ENCODE measurements around the gene EIF6. TPM values are rescaled to one million over a fixed set of nuclear protein-coding genes. Genes with fewer than 3 reads are reported as not detected.

The EIF6 gene
- total RNA-seq, 5 donors from 2014 or later (not counting 1 experiment from before 2014, with no cell fraction given) = 43.8 to 70.7 (median 69.6) TPM

DNA sequence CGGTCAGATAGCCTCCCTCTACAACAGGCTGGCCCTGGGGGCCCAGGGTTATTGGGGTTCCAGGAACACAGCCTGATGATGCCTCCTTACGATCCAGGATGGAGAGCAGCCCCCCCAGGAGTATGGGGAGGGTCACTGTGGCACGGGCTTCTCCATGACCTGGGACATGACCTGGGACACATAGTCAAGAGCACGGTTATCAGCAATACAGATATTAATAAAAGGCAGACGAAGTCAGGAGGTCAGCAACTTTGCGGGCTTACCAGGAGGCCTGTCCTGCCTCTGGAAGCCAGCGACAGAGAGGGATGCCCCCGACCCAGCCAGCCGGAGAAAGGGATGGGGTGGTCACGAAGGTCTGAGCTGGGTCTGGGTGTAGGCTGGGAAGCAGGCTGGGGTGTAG, 7.4 kb downstream of the EIF6 start:
- CTCF ChIA-PET = interaction anchor here in 1 of 2 donors (3.4 kb wide), 1 partner anchor 132 kb away, joined by 19 read pairs; no protein-coding TSS in a partner anchor
- Mint-ChIP-seq H3K36me3 (peaks cover 24% of the 10 kb centered on the region), H3K4me3 (peak overlapping the region; percentile 90 to 95 (median 93)), H3K9me3 (no peaks in the 10 kb centered on the region), H3K4me1 (peaks cover 19 to 31% (median 29%) of the 10 kb centered on the region in 3 donors), H3K27ac (peak overlapping the region; percentile 98 to 99), H3K27me3 (no peaks in the 10 kb centered on the region)
- H3K27ac ChIP-seq (ENCODE audit: low read length) = peak overlapping the region; percentile 94
- POLR2A ChIA-PET = no interaction called here
- H3K9me3 ChIP-seq = no peaks in the 10 kb centered on the region
- WGBS (ENCODE audit: insufficient coverage) = 0% methylated on average over 8 of the region's 10 CpGs
- peaks cover 0 to 31% of the 10 kb centered on the region in 2 experiments for H3K4me1 ChIP-seq (ENCODE audit: control insufficient read depth in 1 of 2, extremely low read depth in 1 of 2, insufficient read depth in 2 of 2, low read length in 2 of 2)
- peaks cover 10 to 46% of the 10 kb centered on the region in 2 donors for H3K36me3 ChIP-seq (ENCODE audit: control insufficient read depth in 2 of 2, extremely low read depth in 1 of 2, insufficient read depth in 1 of 2, low read length in 1 of 2)
- H3K27me3 ChIP-seq (replicated peaks in 1 of 2; ENCODE audit: control insufficient read depth in 2 of 2, extremely low read depth in 1 of 2, insufficient read depth in 2 of 2, low read length in 1 of 2) = no peaks in the 10 kb centered on the region
- DNase-seq = no peak
- peak overlapping the region; percentile 65 to 73 for H3K4me3 ChIP-seq (ENCODE audit: control insufficient read depth in 1 of 2, extremely low read depth in 1 of 2, low read length in 1 of 2)
- ATAC-seq (replicated peaks in 1 of 4) = no peak

DNA sequence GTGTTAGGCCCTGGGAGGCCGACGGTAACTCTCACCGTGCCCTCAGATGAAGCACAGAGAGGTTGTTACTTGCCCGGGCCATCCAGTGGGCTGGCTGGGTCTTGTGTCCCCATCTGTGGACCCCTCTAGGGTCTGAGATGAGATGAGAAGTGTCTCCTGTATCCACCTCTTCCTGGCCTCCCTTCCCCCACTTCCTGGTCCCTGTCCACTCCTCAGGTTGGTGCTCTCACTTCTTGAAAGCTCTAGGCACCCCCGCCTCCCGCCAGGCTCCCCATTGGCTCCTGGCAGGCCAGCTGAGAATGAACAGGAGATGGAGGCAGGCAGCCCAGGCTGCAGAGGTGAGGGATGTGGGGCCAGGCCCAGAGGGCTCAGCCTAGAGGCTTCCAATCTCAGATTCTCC, 8.2 kb downstream of the EIF6 start:
- CTCF ChIA-PET = interaction anchor here in 1 of 2 donors (3.4 kb wide), 1 partner anchor 131 kb away, joined by 19 read pairs; no protein-coding TSS in a partner anchor
- Histone ChIP-seq H3K4me3 (ENCODE audit: control insufficient read depth in 1 of 2, extremely low read depth in 1 of 2, low read length in 1 of 2) (peak overlapping the region; percentile 65 to 73), H3K4me1 (ENCODE audit: control insufficient read depth in 1 of 2, extremely low read depth in 1 of 2, insufficient read depth in 2 of 2, low read length in 2 of 2) (peaks cover 0 to 31% of the 10 kb centered on the region in 2 experiments), H3K27ac (ENCODE audit: low read length) (peak overlapping the region; percentile 94), H3K9me3 (no peaks in the 10 kb centered on the region), H3K36me3 (ENCODE audit: control insufficient read depth in 2 of 2, extremely low read depth in 1 of 2, insufficient read depth in 1 of 2, low read length in 1 of 2) (peaks cover 10 to 44% of the 10 kb centered on the region in 2 donors), H3K27me3 (replicated peaks in 1 of 2; ENCODE audit: control insufficient read depth in 2 of 2, extremely low read depth in 1 of 2, insufficient read depth in 2 of 2, low read length in 1 of 2) (no peaks in the 10 kb centered on the region)
- DNase-seq = no peak
- no peak for ATAC-seq (replicated peaks in 1 of 4)
- WGBS (ENCODE audit: insufficient coverage) = 100% methylated on average over 3 of the region's 6 CpGs
- peaks cover 17 to 29% (median 27%) of the 10 kb centered on the region in 3 donors for H3K4me1 Mint-ChIP-seq
- H3K9me3 Mint-ChIP-seq = no peaks in the 10 kb centered on the region
- peak overlapping the region; percentile 98 to 99 for H3K27ac Mint-ChIP-seq
- H3K36me3 Mint-ChIP-seq = peaks cover 23% of the 10 kb centered on the region
- POLR2A ChIA-PET = interaction anchor here in 1 of 2 donors (0.6 kb wide), 1 partner anchor 25 kb away, joined by 8 read pairs; no protein-coding TSS in a partner anchor
- peak overlapping the region; percentile 90 to 95 (median 93) for H3K4me3 Mint-ChIP-seq
- no peaks in the 10 kb centered on the region for H3K27me3 Mint-ChIP-seq

DNA sequence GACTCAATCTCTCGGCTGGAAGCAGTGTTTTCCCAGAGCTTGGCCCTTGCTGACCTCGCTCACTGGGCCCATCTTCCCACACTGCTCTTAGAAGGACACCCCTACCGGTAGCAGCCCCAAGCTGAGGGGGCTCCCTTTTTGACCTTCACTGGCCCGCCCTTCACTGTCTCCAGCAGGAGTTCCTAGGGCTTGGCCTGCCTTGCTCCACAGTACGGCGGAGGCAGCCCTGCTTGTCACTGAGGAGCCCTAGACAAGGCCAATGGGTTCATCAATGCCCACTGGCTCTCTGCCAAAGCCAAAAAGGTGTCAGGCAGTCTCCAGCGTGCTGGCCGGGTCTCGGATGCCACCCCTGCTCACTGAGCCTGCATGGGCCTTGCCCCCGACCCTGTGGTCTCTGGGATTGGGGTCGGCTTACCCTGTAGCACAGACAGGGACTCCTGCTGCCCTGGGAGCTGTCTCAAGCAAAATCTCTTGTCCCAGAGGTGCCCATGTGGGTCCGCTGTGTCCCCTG, 8.8 kb downstream of the EIF6 start:
- Mint-ChIP-seq H3K4me1 (peaks cover 17 to 29% (median 27%) of the 10 kb centered on the region in 3 donors), H3K36me3 (peaks cover 28% of the 10 kb centered on the region), H3K9me3 (no peaks in the 10 kb centered on the region), H3K4me3 (peak overlapping the region; percentile 90 to 95 (median 93)), H3K27me3 (no peaks in the 10 kb centered on the region), H3K27ac (peak overlapping the region in 1 of 2 donors; percentile 22)
- WGBS (ENCODE audit: insufficient coverage) = 96% methylated on average over 11 of the region's 12 CpGs
- H3K9me3 ChIP-seq = no peaks in the 10 kb centered on the region
- ChIA-PET CTCF (interaction anchor here in 1 of 2 donors (3.4 kb wide), 1 partner anchor 131 kb away, joined by 19 read pairs; no protein-coding TSS in a partner anchor), POLR2A (interaction anchor here in 1 of 2 donors (0.6 kb wide), 1 partner anchor 25 kb away, joined by 8 read pairs; no protein-coding TSS in a partner anchor)
- peak overlapping the region; percentile 94 for H3K27ac ChIP-seq (ENCODE audit: low read length)
- ATAC-seq (replicated peaks in 1 of 4) = no peak
- no peak for DNase-seq
- H3K36me3 ChIP-seq (ENCODE audit: control insufficient read depth in 2 of 2, extremely low read depth in 1 of 2, insufficient read depth in 1 of 2, low read length in 1 of 2) = peaks cover 12 to 46% of the 10 kb centered on the region in 2 donors
- H3K4me3 ChIP-seq (ENCODE audit: control insufficient read depth in 1 of 2, extremely low read depth in 1 of 2, low read length in 1 of 2) = no peak overlapping the region
- peaks cover 0 to 31% of the 10 kb centered on the region in 2 experiments for H3K4me1 ChIP-seq (ENCODE audit: control insufficient read depth in 1 of 2, extremely low read depth in 1 of 2, insufficient read depth in 2 of 2, low read length in 2 of 2)
- no peaks in the 10 kb centered on the region for H3K27me3 ChIP-seq (replicated peaks in 1 of 2; ENCODE audit: control insufficient read depth in 2 of 2, extremely low read depth in 1 of 2, insufficient read depth in 2 of 2, low read length in 1 of 2)

DNA sequence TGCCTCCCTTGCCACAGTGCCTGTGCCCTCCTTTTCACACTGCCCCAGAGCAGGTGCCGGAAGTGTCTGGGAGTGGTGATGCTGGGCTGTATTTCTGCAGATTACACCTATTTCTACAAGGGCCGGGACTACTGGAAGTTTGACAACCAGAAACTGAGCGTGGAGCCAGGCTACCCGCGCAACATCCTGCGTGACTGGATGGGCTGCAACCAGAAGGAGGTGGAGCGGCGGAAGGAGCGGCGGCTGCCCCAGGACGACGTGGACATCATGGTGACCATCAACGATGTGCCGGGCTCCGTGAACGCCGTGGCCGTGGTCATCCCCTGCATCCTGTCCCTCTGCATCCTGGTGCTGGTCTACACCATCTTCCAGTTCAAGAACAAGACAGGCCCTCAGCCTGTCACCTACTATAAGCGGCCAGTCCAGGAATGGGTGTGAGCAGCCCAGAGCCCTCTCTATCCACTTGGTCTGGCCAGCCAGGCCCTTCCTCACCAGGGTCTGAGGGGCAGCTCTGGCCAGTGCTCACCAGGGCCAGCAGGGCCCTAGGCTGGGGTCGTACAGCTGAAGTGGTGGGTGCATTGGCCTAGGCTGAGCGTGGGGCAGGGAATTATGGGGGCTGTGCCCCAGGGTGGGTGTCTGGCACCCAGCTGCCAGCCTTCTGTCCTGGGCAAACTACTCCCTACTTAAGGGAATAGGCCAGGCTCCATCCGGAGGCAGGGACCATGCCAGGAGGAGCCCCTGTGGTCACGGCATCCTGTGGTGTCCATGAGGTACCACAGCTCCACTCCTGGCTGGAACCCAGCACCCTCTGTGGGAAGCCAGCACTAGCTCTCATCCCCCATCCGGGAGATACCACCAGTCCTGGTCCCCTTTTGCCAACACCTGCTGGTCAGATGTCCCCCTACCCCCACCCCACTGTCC, 10.1 kb downstream of the EIF6 start:
- no peak for ATAC-seq (replicated peaks in 1 of 4)
- Mint-ChIP-seq H3K27ac (no peak overlapping the region), H3K9me3 (no peaks in the 10 kb centered on the region), H3K27me3 (no peaks in the 10 kb centered on the region), H3K36me3 (peaks cover 17% of the 10 kb centered on the region), H3K4me3 (no peak overlapping the region), H3K4me1 (peaks cover 17 to 23% (median 22%) of the 10 kb centered on the region in 3 donors)
- no peaks in the 10 kb centered on the region for H3K9me3 ChIP-seq
- H3K27ac ChIP-seq (ENCODE audit: low read length) = no peak overlapping the region
- peaks cover 0 to 32% of the 10 kb centered on the region in 2 experiments for H3K4me1 ChIP-seq (ENCODE audit: control insufficient read depth in 1 of 2, extremely low read depth in 1 of 2, insufficient read depth in 2 of 2, low read length in 2 of 2)
- 95% methylated on average over 21 of the region's 24 CpGs for WGBS (ENCODE audit: insufficient coverage)
- H3K36me3 ChIP-seq (ENCODE audit: control insufficient read depth in 2 of 2, extremely low read depth in 1 of 2, insufficient read depth in 1 of 2, low read length in 1 of 2) = peaks cover 14 to 38% of the 10 kb centered on the region in 2 donors
- no peak overlapping the region for H3K4me3 ChIP-seq (ENCODE audit: control insufficient read depth in 1 of 2, extremely low read depth in 1 of 2, low read length in 1 of 2)
- CTCF ChIA-PET = interaction anchor here in 1 of 2 donors (0.6 kb wide), 1 partner anchor 14 kb away, joined by 4 read pairs; no protein-coding TSS in a partner anchor
- POLR2A ChIA-PET = no interaction called here
- H3K27me3 ChIP-seq (replicated peaks in 1 of 2; ENCODE audit: control insufficient read depth in 2 of 2, extremely low read depth in 1 of 2, insufficient read depth in 2 of 2, low read length in 1 of 2) = no peaks in the 10 kb centered on the region
- no peak for DNase-seq

DNA sequence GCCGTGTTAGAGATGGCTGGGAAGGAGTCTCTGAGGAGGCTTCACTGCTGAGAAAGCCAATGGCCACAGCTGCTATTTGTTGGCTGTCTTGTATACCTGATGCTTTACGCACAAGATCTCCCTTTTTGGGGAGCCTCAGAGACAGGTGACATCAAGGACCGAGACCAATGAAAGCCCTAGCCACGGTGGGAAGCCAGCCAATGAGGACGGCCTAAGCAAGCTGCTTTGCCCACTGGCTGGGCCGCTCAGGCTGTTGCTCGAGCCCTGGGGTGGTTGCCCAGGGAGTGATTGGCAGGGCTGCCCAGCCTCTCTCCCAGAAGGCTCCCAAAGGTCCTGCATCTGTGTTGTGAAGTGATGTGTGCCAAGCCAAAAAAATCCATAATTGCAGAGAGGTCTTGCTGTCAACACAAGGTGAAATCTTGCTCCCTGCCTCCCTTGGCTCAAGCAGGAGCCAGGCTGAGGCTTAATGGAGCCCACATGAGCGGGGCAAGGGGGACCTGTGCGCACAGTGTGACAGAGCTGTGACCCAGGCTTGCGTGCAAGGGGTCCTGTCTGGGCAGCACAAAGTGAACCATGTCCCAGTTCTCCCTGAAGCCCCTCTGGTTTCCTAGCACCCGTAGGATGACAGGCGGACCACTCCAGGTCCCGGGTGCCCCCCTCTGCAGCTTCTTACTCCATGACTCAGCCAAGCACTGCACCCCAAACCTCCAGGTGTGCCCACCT, 11.0 kb downstream of the EIF6 start:
- H3K9me3 ChIP-seq = no peaks in the 10 kb centered on the region
- ChIA-PET CTCF (no interaction called here), POLR2A (interaction anchor here in 1 of 2 donors (0.6 to 0.7 kb wide), 2 partner anchors 45 to 275 kb away, joined by 3 read pairs; no protein-coding TSS in a partner anchor)
- H3K9me3 Mint-ChIP-seq = no peaks in the 10 kb centered on the region
- no peaks in the 10 kb centered on the region for H3K27me3 Mint-ChIP-seq
- H3K4me3 Mint-ChIP-seq = no peak overlapping the region
- peaks cover 14 to 32% of the 10 kb centered on the region in 2 donors for H3K36me3 ChIP-seq (ENCODE audit: control insufficient read depth in 2 of 2, extremely low read depth in 1 of 2, insufficient read depth in 1 of 2, low read length in 1 of 2)
- H3K27me3 ChIP-seq (replicated peaks in 1 of 2; ENCODE audit: control insufficient read depth in 2 of 2, extremely low read depth in 1 of 2, insufficient read depth in 2 of 2, low read length in 1 of 2) = no peaks in the 10 kb centered on the region
- ATAC-seq (replicated peaks in 1 of 4) (no peak), DNase-seq (no peak)
- peak overlapping the region in 1 of 2 donors; percentile 11 for H3K27ac Mint-ChIP-seq
- peaks cover 9% of the 10 kb centered on the region for H3K36me3 Mint-ChIP-seq
- WGBS (ENCODE audit: insufficient coverage) = 92% methylated on average over 9 of the region's 13 CpGs
- H3K4me1 Mint-ChIP-seq = peaks cover 19 to 27% (median 25%) of the 10 kb centered on the region in 3 donors
- H3K4me1 ChIP-seq (ENCODE audit: control insufficient read depth in 1 of 2, extremely low read depth in 1 of 2, insufficient read depth in 2 of 2, low read length in 2 of 2) = peaks cover 0 to 37% of the 10 kb centered on the region in 2 experiments
- no peak overlapping the region for H3K4me3 ChIP-seq (ENCODE audit: control insufficient read depth in 1 of 2, extremely low read depth in 1 of 2, low read length in 1 of 2)
- H3K27ac ChIP-seq (ENCODE audit: low read length) = no peak overlapping the region

DNA sequence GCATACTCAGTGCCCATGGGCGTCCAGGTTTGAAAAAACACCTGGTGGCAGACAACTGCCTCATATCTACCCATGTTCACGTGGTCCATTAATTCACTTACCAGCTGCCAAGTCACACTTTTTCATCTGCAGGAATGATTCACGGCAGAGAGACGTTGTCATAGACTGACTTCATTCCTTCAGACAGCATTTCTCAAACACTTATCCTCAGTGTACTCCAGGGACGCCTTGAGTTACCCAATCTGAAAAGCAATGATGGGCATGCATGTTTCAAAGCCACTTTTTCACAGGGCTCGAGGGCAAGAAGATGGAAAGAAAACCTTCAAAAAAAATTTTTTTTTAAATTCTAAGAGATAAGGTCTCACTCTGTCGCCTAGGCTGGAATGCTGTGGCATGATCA, 12.7 kb downstream of the EIF6 start:
- DNase-seq = no peak
- peaks cover 18% of the 10 kb centered on the region for H3K36me3 Mint-ChIP-seq
- H3K9me3 Mint-ChIP-seq = no peaks in the 10 kb centered on the region
- Histone ChIP-seq H3K4me3 (ENCODE audit: control insufficient read depth in 1 of 2, extremely low read depth in 1 of 2, low read length in 1 of 2) (no peak overlapping the region), H3K9me3 (no peaks in the 10 kb centered on the region), H3K4me1 (ENCODE audit: control insufficient read depth in 1 of 2, extremely low read depth in 1 of 2, insufficient read depth in 2 of 2, low read length in 2 of 2) (peaks cover 0 to 27% of the 10 kb centered on the region in 2 experiments), H3K27ac (ENCODE audit: low read length) (no peak overlapping the region), H3K36me3 (ENCODE audit: control insufficient read depth in 2 of 2, extremely low read depth in 1 of 2, insufficient read depth in 1 of 2, low read length in 1 of 2) (peaks cover 14 to 44% of the 10 kb centered on the region in 2 donors), H3K27me3 (replicated peaks in 1 of 2; ENCODE audit: control insufficient read depth in 2 of 2, extremely low read depth in 1 of 2, insufficient read depth in 2 of 2, low read length in 1 of 2) (no peaks in the 10 kb centered on the region)
- H3K4me3 Mint-ChIP-seq = no peak overlapping the region
- ChIA-PET CTCF (no interaction called here), POLR2A (no interaction called here)
- H3K27me3 Mint-ChIP-seq = no peaks in the 10 kb centered on the region
- WGBS (ENCODE audit: insufficient coverage) = 90% methylated on average over 6 of the region's 7 CpGs
- peaks cover 15 to 18% (median 17%) of the 10 kb centered on the region in 3 donors for H3K4me1 Mint-ChIP-seq
- ATAC-seq (replicated peaks in 1 of 4) = no peak
- no peak overlapping the region for H3K27ac Mint-ChIP-seq
